NT2/D1 (cell line): ENCODE results near the gene TUBA4A.
A peak's percentile ranks its signal among the peaks of the same experiment; 100 is the strongest.
"Not testable (repeated sequence)": the region's sequence is repeated elsewhere in the genome, so short reads cannot be mapped to it uniquely, and the experiment has no call there.

Source experiments
- DNase-seq: peaks from one replicate; pipeline ENCODE4 v3.0.0-alpha.2; 2011; ENCODE audit warnings: low read depth, low spot score
- H3K27me3 ChIP-seq: 2 replicates; pipeline ENCODE4 v1.6.0; 2011; ENCODE audit warnings: mild to moderate bottlenecking; ENCODE audit not compliant: insufficient read length, insufficient read depth
- H3K36me3 ChIP-seq: 2 replicates; pipeline ENCODE4 v1.6.1; 2011; ENCODE audit warnings: mild to moderate bottlenecking, low read length, mixed read lengths; ENCODE audit not compliant: insufficient read depth, insufficient read length
- H3K4me1 ChIP-seq: 2 replicates; pipeline ENCODE4 v1.5.1; 2011; ENCODE audit not compliant: insufficient read depth, insufficient read length
- H3K4me3 ChIP-seq: 2 replicates; pipeline ENCODE4 v1.5.1; 2011; ENCODE audit warnings: low read depth; ENCODE audit not compliant: insufficient read length
- H3K9ac ChIP-seq: 2 replicates; pipeline ENCODE4 v1.6.0; 2011; ENCODE audit warnings: low read depth; ENCODE audit not compliant: insufficient read length
- H3K9me3 ChIP-seq: 2 replicates; pipeline ENCODE4 v1.5.1; 2011; ENCODE audit warnings: mild to moderate bottlenecking, low read length; ENCODE audit not compliant: insufficient read depth
- SUZ12 ChIP-seq: IDR thresholded peaks from 2 replicates; pipeline ENCODE4 v1.6.1; 2011; ENCODE audit not compliant: insufficient read length, insufficient read depth; ENCODE audit errors: extremely low read depth
- YY1 ChIP-seq: IDR thresholded peaks from 2 replicates; pipeline ENCODE4 v1.6.1; 2011; ENCODE audit not compliant: insufficient read length, insufficient read depth
- ZNF274 ChIP-seq: IDR thresholded peaks from 2 replicates; pipeline ENCODE4 v1.6.1; 2011; ENCODE audit warnings: mild to moderate bottlenecking, low read depth, low read length

Gene TUBA4A

DNA sequence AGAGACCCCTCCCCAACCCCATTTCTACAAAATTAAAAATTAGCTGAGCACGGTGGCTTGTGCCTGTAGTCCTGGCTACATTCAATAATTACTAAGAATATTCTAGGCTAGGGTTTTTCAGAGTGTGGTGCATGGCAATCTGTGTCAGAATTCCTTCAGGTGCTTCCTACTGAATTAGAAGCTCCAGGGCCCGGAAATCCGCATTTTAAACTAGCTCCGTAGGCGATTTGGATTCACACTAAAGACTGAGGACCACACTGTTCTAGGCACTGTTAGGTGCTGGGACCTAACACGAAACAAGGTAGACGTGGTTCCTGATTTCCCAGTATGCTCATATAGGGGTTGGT lies 47.8 kb downstream of the TUBA4A start:
- Histone ChIP-seq H3K36me3 (peaks cover 33% of the 10 kb centered on the region), H3K4me3 (peak overlapping the region; percentile 68), H3K9ac (peak overlapping the region; percentile 91), H3K4me1 (peaks cover 3% of the 10 kb centered on the region), H3K27me3 (no peaks in the 10 kb centered on the region), H3K9me3 (peaks cover 15% of the 10 kb centered on the region; the same call in 1 of the 2 replicates)
- TF ChIP-seq SUZ12, result no peak
- no peak for TF ChIP-seq YY1
- TF ChIP-seq ZNF274, result no peak
- no peak for DNase-seq

DNA sequence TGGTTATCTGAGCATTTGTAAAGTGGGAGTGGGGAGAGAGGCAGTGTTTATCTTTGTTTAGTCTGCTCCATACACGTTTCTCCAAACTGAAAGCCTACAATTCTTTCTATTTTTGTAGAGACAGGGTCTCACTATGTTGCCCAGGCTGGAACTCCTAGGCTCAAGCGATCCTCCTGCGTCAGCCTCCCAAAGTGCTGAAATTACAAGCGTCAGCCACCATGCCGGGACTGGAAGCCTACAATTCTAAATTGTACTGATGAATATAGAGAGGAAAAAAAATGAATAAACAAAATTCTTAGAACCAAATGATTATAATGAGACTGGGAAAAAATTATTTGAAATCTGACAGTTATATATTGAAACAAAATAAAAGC lies 48.6 kb downstream of the TUBA4A start:
- H3K4me3 ChIP-seq, result no peak overlapping the region
- H3K36me3 ChIP-seq, result peaks cover 25% of the 10 kb centered on the region
- H3K9ac ChIP-seq, result no peak overlapping the region
- peaks cover 3% of the 10 kb centered on the region for H3K4me1 ChIP-seq
- no peak for DNase-seq
- H3K27me3 ChIP-seq, result no peaks in the 10 kb centered on the region
- no peak for TF ChIP-seq YY1
- TF ChIP-seq ZNF274, result no peak
- no peak for TF ChIP-seq SUZ12
- peaks cover 15% of the 10 kb centered on the region; the same call in 1 of the 2 replicates for H3K9me3 ChIP-seq

DNA sequence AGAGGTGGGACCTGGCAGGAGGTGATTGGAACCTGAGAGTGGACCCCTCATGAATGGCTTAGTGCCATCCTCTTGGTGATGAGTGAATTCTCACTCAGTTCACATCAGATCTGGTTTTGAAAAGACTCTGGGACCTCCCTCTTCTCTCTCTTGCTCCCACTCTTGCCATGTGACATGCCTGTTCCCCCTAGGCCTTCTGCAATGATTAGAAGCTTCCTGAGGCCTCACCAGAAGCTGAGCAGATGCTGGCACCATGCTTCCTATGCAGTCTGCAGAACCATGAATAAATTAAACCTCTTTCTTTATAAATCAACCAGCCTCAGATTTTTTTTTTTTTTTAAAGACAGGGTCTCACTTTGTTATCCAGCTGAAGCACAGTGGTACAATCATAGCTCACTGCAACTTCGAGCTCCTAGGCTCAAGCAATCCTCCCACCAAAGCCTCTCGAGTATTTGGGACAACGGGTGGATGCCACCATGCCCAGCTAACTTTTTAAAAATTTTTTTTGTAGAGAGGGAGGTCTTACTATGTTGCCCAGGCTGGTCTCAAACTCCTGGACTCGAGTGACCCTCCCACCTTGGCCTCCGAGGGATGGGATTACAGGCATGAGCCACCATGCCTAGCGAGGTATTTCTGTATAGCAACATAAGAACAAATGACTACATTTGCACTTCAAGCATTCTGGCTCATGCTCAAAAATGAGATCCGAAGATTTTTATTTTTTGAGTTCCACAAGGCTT lies 49.1 kb downstream of the TUBA4A start:
- Histone ChIP-seq H3K4me3 (no peak overlapping the region), H3K4me1 (peaks cover 3% of the 10 kb centered on the region), H3K9me3 (peaks cover 15% of the 10 kb centered on the region; the same call in 1 of the 2 replicates), H3K36me3 (peaks cover 20% of the 10 kb centered on the region), H3K27me3 (no peaks in the 10 kb centered on the region), H3K9ac (no peak overlapping the region)
- no peak for DNase-seq
- TF ChIP-seq YY1, result no peak
- TF ChIP-seq ZNF274, result no peak
- TF ChIP-seq SUZ12, result no peak

DNA sequence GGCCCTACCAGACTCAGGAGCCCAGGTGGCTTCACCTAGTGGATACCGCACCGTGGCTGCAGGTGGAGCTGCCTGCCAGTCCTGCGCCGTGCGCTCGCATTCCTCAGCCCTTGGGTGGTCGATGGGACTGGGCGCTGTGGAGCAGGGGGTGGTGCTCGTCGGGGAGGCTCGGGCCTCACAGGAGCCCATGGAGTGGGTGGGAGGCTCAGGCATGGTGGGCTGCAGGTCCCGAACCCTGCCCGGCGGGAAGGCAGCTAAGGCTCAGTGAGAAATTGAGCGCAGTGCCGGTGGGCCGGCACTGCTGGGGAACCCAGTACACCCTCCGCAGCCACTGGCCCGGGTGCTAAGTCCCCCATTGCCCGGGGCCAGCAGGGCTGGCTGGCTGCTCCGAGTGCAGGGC lies 52.4 kb downstream of the TUBA4A start:
- not testable (repeated sequence) for DNase-seq, H3K36me3 ChIP-seq, H3K27me3 ChIP-seq, H3K9ac ChIP-seq, H3K4me1 ChIP-seq, H3K4me3 ChIP-seq
- peaks cover 15% of the 10 kb centered on the region; the same call in 1 of the 2 replicates for H3K9me3 ChIP-seq

DNA sequence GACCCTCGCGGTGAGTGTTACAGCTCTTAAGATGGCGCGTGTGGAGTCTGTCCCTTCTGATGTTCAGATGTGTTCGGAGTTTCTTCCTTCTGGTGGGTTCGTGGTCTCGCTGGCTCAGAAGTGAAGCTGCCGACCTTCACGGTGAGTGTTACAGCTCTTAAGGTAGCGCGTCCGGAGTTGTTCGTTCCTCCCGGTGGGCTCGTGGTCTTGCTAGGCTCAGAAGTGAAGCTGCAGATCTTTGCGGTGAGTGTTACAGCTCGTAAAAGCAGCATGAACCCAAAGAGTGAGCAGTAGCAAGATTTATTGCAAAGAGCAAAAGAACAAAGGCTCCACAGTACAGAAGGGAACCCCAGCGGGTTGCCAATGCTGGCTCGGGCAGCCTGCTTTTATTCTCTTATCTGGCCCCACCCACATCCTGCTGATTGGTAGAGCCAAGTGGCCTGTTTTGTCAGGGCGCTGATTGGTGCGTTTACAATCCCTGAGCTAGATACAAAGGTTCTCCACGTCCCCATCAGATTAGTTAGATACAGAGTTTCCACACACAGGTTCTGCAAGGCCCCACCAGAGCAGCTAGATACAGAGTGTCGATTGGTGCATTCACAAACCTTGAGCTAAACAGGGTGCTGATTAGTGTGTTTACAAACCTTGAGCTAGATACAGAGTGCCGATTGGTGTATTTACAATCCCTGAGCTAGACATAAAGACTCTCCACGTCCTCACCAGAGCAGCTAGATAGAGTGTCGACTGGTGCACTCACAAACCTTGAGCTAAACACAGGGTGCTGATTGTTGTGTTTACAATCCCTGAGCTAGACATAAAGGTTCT lies 53.0 kb downstream of the TUBA4A start:
- not testable (repeated sequence) for H3K4me1 ChIP-seq, H3K27me3 ChIP-seq, H3K4me3 ChIP-seq, DNase-seq, H3K9ac ChIP-seq, H3K36me3 ChIP-seq
- peaks cover 15% of the 10 kb centered on the region; the same call in 1 of the 2 replicates for H3K9me3 ChIP-seq
